ENCODE data around the gene STK4.
A peak's percentile ranks its signal among the peaks of the same experiment; 100 is the strongest.

The STK4 gene

DNA sequence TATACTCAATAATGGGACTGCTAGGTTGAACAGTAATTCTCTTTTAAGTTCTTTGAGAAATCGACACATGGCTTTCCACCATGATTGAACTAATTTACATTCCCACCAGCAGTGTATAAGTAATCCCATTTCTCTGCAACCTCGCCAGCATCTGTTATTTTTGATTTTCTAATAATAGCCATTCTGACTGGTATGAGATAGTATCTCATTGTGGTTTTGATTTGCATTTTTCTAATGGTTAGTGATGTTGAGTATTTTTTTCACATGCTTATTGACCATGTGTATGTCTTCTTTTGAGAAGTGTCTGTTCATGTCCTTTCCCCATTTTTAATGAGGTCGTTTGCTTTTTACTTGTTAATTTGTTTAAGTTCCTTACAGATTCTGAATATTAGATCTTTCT is 66.5 kb downstream of the STK4 start:
- DNase-seq: no peak

DNA sequence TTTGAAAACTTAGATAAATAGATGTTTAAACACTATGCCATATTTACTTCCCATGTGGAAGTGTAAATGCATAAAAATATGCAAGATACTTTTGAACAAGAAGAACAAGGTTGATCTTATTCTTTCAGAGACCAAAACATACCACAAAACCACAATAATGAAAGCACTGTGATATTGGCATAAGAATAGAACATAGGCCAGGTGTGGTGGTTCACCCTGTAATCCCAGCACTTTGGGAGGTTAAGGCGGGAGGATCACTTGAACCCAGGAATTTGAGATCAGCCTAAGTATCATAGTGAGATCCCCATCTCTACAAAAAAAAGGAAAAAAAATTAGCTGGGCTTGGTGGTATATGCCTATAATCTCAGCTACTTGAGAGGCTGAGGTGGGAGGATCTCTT is 68.1 kb downstream of the STK4 start:
- no peak for DNase-seq

DNA sequence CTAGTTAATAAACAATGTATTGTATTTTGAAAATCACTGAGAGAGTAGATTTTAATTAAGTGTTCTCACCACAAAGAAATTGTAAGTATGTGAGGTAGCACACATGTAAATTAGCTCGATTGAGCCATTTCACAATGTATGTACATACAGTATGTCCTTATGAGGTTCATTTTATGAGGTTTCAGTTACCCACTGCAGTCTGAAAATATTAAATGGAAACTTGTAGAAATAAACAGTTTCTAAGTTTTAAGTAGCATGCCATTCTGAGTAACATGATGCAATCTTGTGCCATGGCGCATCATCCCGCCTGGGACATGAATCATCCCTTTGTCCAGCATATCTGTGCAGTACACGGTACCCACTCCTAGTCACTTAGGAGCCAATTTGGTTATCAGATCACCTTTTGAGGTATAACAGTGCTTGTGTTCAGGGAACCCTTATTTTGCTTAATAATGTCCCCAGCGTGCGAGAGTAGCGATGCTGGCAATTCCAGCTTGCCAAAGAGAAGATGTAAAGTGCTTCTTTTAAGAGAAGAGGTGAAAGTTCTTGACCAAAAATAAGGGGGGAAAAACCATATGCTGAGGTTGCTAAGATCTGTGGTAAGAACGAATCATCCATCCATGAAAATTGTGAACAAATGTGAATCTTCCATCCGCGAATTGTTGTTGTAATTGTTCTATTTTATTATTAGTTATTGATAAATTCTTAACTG is 69.9 kb downstream of the STK4 start:
- DNase-seq: peak; percentile 40

DNA sequence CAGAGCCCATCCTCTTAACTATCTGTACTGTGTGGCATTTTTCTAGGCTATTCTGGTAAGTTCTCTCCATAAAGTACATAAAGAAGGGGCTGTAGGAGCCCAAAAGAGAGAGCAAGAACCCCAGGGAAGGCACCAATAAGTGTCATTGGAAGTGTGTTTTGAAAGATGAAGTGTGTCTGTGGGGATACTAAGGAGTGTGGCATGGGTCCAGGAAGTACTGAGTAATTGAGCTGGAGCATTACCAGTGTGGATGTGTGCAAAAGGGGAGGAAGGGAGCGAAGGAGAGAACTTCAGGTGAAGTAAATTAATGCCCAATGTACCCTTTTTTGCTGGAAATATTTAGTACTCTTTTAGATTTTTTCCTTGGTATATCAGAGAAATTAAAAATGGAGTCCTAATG is 70.7 kb downstream of the STK4 start:
- DNase-seq: no peak

GRCh38 chr20:45037635-45038034 is 71.3 kb downstream of the STK4 start:
- no peak for DNase-seq

DNA sequence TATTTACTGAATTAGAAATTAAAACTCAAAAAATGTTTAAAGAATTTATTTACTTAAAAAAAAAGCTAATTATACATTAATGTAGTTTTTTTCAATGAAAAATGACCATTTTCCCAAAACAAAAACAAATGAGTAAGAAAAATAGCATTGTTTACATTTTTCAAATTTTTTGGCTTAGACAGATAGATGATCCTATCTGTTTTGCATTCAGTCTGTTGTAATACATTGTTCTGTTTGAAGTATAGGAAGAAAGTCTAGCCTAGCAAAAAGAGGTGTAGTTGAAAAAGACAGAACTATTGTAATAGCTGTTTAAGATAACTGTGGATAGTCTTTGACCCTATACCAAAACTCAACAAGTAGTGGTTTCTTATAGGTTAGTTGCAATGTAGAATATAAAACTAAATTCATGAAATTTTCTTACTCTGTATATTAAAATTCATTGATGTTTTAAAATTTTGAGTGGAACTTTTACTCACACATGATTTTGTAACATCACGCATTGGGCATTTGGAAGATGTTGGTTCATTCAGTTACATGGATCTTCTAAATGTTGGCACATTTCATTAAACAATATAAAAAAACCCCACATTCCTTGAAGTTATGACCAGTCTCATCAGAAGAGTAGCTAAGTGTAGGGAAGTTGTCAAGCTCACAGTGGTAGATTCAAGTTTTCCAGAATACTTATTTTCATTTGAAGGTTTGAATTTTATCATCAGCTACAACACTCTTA is 72.6 kb downstream of the STK4 start:
- DNase-seq: no peak

DNA sequence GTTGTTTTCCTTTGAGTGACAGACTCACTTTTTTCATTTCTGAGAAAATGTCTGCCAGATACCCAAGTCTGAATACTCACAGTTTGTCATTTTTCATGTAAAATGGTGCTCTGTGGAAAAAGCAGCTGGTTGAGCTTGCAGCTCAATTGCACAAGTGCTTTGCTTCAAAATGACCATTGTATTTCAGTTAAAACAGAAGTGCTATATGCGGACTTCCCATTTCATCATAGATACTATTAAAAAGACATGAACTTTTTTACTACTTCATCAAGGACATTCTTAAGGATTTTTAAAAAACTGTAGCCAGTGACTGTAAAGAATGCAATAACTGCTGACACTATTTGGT is 73.1 kb downstream of the STK4 start:
- no peak for DNase-seq

DNA sequence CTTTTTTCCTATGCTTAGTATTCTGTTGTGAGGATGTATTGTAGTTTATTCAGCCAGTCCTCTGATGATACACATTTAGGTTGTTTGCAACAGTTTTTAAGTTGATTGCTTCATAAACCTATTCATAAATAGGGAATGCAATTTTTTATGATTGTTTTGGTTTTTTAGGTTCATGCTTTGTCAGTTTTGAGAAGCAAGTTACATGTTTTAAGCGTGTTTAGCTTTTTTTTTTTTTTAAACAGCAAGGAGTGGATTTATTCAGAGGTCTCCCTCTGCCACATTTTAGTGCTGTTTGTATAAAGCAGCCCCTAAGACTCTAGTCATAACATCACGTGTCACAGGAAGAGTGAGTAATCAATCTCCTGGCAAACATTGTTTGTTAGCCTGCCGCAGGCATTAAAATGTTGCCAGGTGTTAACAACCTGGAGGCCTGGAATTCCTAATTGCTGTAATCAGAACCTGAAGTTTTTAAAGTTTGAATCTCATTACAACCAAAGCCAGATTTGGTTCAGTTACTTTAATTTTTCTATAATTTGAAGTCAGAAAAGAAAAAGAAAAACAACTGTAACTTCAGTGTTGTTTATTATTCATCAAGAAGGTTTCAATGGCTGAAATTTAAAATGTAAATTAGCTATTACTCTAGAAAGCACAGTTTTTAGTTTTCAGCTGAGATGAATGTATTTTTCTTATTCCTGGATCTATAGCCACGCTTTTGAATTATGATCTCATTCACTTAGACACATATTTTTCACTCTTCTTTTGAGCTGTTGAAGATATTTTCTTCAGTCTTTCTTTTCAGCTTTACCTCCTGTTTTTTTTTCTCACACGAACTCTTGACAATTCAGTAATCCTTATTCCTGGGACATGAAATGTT is 75.4 kb downstream of the STK4 start:
- no peak for DNase-seq

DNA sequence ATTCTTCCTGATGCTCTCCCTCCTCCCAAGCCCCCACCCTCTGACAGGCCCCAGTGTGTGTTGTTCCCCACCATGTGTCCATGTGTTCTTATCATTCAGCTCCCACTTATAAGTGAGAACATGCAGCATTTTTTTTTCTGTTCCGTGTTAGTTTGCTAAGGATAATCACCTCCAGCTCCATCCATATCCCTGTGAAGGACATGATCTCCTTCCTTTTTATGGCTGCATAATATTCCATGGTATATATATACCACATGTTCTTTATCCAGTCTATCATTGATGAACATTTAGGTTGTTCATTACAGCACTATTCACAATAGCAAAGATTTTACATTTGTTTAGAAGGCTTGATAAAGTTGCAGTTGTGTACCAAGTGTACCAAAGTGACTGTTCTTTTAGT is 76.7 kb downstream of the STK4 start:
- DNase-seq: no peak

GRCh38 chr20:45044084-45044573 is 77.8 kb downstream of the STK4 start:
- no peak for DNase-seq

- no peak for DNase-seq
Measured at GRCh38 chr20:45044601-45045000, 78.3 kb downstream of the STK4 start.

- DNase-seq: no peak
Measured at GRCh38 chr20:45047581-45048119, 81.3 kb downstream of the STK4 start.

- DNase-seq: no peak
Measured at GRCh38 chr20:45049438-45049837, 83.1 kb downstream of the STK4 start.

GRCh38 chr20:45049904-45050471 is 83.7 kb downstream of the STK4 start:
- no peak for DNase-seq

- no peak for DNase-seq
Measured at GRCh38 chr20:45051204-45052060, 85.1 kb downstream of the STK4 start.

GRCh38 chr20:45052698-45053429 is 86.6 kb downstream of the STK4 start:
- no peak for DNase-seq

GRCh38 chr20:45053430-45054351 is 87.4 kb downstream of the STK4 start:
- DNase-seq: no peak

DNA sequence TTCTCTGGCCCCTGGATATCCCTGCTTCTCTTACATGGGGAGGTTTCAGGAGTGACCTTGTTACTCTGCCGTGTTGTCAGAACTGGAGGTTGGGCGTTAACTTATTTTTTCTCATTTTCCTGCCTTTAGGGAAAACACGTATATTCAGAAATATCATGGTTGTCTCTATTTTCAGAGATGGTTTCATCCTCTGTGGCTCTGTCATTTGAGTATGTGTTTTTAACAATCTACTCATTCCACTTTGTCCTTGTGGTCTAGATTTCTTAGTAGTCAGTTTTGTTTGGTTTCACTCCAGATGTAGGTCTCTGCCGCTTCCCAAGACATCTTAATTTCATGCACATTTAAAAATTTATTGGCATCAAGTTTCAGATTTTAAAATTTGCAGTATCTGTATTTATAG is 88.7 kb downstream of the STK4 start:
- DNase-seq: no peak

DNA sequence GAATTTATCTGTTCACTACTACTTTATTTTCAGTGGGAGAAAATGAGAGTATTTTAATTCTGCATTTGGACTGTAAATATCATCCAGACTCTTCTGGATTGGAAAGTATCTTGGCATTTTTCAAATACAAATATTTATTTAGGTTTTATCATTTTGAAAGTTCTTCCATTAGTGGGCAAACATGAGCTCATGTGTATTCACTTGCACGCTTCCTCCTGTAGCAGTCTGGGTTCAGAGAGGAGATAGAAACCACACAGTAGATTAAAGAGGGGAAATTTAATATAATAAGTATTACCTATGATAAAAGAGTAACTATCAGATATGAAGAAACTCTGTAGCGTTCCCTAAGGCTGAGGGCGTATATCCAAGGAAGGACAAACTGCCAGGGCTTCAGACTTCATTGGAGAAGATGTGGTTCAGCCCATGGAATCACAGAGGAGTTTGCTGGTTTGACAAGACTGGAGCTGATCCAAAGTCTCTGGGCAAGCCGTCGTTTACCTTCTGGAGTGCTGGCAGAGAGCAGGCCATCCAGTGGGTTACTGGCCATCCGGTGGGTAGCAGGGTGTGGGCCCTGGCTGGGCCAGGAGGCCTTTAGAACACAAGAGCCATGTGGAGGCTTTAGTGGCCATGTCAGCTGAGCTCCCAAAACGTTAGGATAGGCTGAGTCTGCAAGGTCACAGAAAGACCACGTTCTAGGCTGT is 90.3 kb downstream of the STK4 start:
- no peak for DNase-seq
